Astrocyte of the spinal cord (primary cell): ENCODE results near the gene RAB30.
A peak's percentile ranks its signal among the peaks of the same experiment; 100 is the strongest.

Source experiments
- DNase-seq: peaks from one replicate; pipeline ENCODE4 v3.0.0; 2011; ENCODE audit warnings: low read depth, low spot score
- H3K4me3 ChIP-seq: 2 replicates; pipeline ENCODE4 v1.5.1; 2011; ENCODE audit warnings: low read depth, mild to moderate bottlenecking, low read length, moderate library complexity
- in situ Hi-C: cut with HindIII; loops from 2 replicates; pipeline ENCODE4 v1.10.0; 2017; ENCODE audit warnings: low sequenced_read_pairs
- TF ChIP-seq, protein P1 (sequence below): IDR thresholded peaks from 2 replicates; pipeline ENCODE4 v1.5.1; 2012; ENCODE audit warnings: low read depth, mild to moderate bottlenecking, low read length, inconsistent platforms

Gene RAB30

DNA sequence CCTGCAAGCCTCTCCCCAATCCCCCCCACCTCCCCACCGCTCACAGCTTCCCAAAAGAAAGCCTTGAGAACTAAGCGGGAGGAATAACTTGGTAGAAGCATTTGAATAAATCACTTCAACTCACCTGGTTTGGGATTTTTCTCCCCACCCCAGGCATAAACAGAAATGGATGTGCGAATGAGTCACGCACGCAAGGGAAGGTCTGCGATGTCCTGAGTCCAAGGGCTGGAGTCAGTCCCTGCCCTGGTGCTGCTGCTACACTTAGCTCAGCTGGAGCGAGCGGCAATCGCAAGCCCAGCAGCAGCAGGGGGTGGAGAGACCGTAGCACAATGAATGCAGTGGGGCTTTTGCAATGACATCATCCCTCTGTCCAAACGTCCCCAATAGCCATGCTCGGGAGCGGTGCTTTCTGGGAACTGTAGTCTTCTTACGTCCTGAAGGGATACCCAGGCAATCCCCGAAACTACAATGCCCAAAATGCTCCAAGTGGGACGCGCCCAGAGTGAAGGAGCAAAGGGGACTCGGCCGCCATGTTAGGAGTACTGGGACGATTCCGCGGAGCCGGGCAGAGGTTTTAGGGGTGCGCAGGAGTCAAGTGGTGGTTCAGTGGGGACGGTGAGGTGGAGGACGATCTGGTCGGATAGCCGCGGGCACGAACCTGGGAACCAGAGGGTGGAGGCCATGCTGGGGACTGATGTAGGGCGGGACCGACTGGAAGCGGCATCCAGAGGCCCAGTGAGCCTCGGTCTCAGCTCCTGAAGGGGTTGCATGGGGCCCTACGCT lies at the start of gene RAB30:
TSS of gene RAB30 (minus strand) at position 331 of the 783 bp plus-strand sequence. CDS start 74,581 bp downstream, outside the sequence.
- DNase-seq: peak; percentile 100
- peak within 1 kb of the TSS; percentile 79 for H3K4me3 ChIP-seq
- in situ Hi-C loops: no loop called here
- TF ChIP-seq, protein P1, sequence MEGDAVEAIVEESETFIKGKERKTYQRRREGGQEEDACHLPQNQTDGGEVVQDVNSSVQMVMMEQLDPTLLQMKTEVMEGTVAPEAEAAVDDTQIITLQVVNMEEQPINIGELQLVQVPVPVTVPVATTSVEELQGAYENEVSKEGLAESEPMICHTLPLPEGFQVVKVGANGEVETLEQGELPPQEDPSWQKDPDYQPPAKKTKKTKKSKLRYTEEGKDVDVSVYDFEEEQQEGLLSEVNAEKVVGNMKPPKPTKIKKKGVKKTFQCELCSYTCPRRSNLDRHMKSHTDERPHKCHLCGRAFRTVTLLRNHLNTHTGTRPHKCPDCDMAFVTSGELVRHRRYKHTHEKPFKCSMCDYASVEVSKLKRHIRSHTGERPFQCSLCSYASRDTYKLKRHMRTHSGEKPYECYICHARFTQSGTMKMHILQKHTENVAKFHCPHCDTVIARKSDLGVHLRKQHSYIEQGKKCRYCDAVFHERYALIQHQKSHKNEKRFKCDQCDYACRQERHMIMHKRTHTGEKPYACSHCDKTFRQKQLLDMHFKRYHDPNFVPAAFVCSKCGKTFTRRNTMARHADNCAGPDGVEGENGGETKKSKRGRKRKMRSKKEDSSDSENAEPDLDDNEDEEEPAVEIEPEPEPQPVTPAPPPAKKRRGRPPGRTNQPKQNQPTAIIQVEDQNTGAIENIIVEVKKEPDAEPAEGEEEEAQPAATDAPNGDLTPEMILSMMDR: no peak

GRCh38 chr11:83120327-83120726 lies 48.6 kb upstream of the RAB30 start:
- TF ChIP-seq, protein P1: no peak
- no peak for DNase-seq
- in situ Hi-C loops: no loop called here
- H3K4me3 ChIP-seq: no peak overlapping the region

GRCh38 chr11:83119216-83119615 lies 47.5 kb upstream of the RAB30 start:
- DNase-seq: no peak
- TF ChIP-seq, protein P1: no peak
- in situ Hi-C loops: no loop called here
- no peak overlapping the region for H3K4me3 ChIP-seq

DNA sequence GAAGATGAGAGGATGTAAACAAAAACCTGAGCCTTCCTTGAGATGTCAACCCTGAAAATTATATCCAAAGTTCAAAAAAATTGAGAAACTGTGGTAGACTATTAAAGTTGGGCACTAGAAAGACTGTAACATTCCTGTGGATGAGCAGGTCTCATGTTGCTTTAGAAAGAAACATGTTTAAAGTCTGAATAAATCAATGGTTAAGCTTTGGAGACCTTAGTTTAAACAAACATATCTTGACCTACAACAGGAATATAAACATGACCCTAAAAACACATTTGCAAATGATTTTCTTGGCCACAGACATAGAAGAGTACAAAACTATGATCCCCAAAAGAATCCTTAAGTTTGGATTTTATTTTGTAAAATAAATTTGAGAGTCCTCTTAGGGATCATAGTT lies 47.1 kb upstream of the RAB30 start:
- H3K4me3 ChIP-seq: no peak overlapping the region
- in situ Hi-C loops: no loop called here
- DNase-seq: no peak
- TF ChIP-seq, protein P1: no peak

DNA sequence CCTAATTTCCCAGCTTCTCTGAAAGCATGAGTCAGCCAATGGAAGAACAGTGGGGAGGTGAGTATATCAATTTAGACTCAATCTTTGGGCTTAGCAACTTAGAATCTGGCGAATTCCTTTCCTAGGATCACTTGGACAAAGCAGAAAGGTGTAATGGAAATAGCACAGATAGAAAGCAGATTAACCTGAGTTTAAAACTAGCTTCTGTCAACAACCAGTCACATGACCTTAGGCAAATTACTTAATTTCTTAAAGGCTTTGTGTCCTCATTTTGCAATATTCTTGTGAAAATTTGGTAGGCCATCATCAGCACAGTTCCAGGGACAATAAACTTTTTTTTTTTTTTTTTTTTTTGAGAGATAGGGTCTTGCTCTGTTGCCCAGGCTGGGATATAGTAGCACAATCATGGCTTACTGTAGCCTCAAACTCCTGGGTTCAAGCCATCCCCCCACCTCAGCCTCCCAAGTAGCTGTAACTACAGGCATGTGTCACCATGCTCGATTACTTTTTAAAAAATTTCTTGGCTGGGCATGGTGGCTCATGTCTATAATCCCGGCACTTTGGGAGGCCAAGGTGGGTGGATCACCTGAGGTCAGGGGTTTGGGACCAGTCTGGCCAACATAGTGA lies 44.4 kb upstream of the RAB30 start:
- in situ Hi-C loops: no loop called here
- TF ChIP-seq, protein P1: no peak
- DNase-seq: no peak
- no peak overlapping the region for H3K4me3 ChIP-seq

DNA sequence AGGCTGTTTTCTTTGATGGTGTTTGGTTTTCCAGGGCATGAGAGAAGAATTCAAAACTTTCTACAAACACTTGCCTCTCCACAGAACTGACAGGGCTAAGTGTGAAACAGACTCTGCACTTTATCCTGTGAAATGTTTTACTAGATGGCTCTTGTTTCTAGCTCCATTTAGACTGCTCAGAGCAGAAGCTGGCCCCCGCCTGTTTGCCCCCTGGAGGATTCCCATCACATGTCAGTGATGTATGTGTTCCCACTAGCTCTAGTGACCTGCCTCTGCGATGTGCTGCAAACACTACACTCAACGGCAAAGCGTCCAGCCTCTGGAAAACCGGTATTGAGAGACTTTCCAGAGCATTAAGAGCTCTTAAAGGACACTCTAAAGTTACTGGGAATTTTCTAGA lies 43.9 kb upstream of the RAB30 start:
- in situ Hi-C loops: no loop called here
- TF ChIP-seq, protein P1: no peak
- peak; percentile 13 for DNase-seq
- no peak overlapping the region for H3K4me3 ChIP-seq
